ENCODE measurements around the gene SMTN.

SMTN gene

GRCh38 chr22:31150615-31151014, 69.5 kb downstream of the SMTN start:
- Histone ChIP-seq H3K9ac (ENCODE audit: low read length) (no peak overlapping the region), H3K9me2 (ENCODE audit: low read depth, low read length) (no peaks in the 10 kb centered on the region), H3K27me3 (ENCODE audit: insufficient read depth, low read length) (no peaks in the 10 kb centered on the region; the same call in 1 of the 2 replicates), H3K9me3 (ENCODE audit: low read length) (no peaks in the 10 kb centered on the region), H3K4me2 (ENCODE audit: low read length) (no peak overlapping the region), H3K79me2 (ENCODE audit: insufficient read depth, low read length) (no peaks in the 10 kb centered on the region), H3K4me1 (ENCODE audit: insufficient read depth, low read length, severe bottlenecking) (no peaks in the 10 kb centered on the region), H4K20me1 (ENCODE audit: insufficient read depth, low read length) (no peaks in the 10 kb centered on the region), H3K36me3 (ENCODE audit: insufficient read depth, low read length) (no peaks in the 10 kb centered on the region), H3F3A (ENCODE audit: insufficient read depth, low read length) (no peaks in the 10 kb centered on the region), H2AFZ (ENCODE audit: low read length) (no peak overlapping the region), H3K27ac (ENCODE audit: low read depth, low read length, poor library complexity, severe bottlenecking) (no peak overlapping the region), H3K4me3 (ENCODE audit: low read depth, low read length, poor library complexity, severe bottlenecking) (no peak overlapping the region)
- TF ChIP-seq, protein P1, sequence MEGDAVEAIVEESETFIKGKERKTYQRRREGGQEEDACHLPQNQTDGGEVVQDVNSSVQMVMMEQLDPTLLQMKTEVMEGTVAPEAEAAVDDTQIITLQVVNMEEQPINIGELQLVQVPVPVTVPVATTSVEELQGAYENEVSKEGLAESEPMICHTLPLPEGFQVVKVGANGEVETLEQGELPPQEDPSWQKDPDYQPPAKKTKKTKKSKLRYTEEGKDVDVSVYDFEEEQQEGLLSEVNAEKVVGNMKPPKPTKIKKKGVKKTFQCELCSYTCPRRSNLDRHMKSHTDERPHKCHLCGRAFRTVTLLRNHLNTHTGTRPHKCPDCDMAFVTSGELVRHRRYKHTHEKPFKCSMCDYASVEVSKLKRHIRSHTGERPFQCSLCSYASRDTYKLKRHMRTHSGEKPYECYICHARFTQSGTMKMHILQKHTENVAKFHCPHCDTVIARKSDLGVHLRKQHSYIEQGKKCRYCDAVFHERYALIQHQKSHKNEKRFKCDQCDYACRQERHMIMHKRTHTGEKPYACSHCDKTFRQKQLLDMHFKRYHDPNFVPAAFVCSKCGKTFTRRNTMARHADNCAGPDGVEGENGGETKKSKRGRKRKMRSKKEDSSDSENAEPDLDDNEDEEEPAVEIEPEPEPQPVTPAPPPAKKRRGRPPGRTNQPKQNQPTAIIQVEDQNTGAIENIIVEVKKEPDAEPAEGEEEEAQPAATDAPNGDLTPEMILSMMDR (IDR thresholded peaks at IDR 0.05; ENCODE audit: low read length), result peak; percentile 35; the same call in 1 of the 2 replicates
- no peak for TF ChIP-seq EZH2 (IDR thresholded peaks at IDR 0.05; ENCODE audit: borderline replicate concordance, low read length)

- Histone ChIP-seq H3K9ac (ENCODE audit: low read length) (no peak overlapping the region), H3K27me3 (ENCODE audit: insufficient read depth, low read length) (no peaks in the 10 kb centered on the region; the same call in 1 of the 2 replicates), H3K4me1 (ENCODE audit: insufficient read depth, low read length, severe bottlenecking) (no peaks in the 10 kb centered on the region), H3K9me3 (ENCODE audit: low read length) (no peaks in the 10 kb centered on the region), H3K4me2 (ENCODE audit: low read length) (no peak overlapping the region), H2AFZ (ENCODE audit: low read length) (no peak overlapping the region), H3K27ac (ENCODE audit: low read depth, low read length, poor library complexity, severe bottlenecking) (no peak overlapping the region), H3K4me3 (ENCODE audit: low read depth, low read length, poor library complexity, severe bottlenecking) (no peak overlapping the region), H3K9me2 (ENCODE audit: low read depth, low read length) (no peaks in the 10 kb centered on the region), H4K20me1 (ENCODE audit: insufficient read depth, low read length) (no peaks in the 10 kb centered on the region), H3K79me2 (ENCODE audit: insufficient read depth, low read length) (no peaks in the 10 kb centered on the region), H3F3A (ENCODE audit: insufficient read depth, low read length) (no peaks in the 10 kb centered on the region), H3K36me3 (ENCODE audit: insufficient read depth, low read length) (no peaks in the 10 kb centered on the region)
- TF ChIP-seq, protein P1 (IDR thresholded peaks at IDR 0.05; ENCODE audit: low read length), result no peak
- TF ChIP-seq EZH2 (IDR thresholded peaks at IDR 0.05; ENCODE audit: borderline replicate concordance, low read length), result no peak
These were observed 70.8 kb downstream of the SMTN start for GRCh38 chr22:31151872-31152271.

GRCh38 chr22:31153357-31153756, 72.2 kb downstream of the SMTN start:
- TF ChIP-seq EZH2 (IDR thresholded peaks at IDR 0.05; ENCODE audit: borderline replicate concordance, low read length), result no peak
- TF ChIP-seq, protein P1 (IDR thresholded peaks at IDR 0.05; ENCODE audit: low read length), result no peak
- H2AFZ ChIP-seq (ENCODE audit: low read length), result no peak overlapping the region
- no peaks in the 10 kb centered on the region for H3K79me2 ChIP-seq (ENCODE audit: insufficient read depth, low read length)
- H3K27ac ChIP-seq (ENCODE audit: low read depth, low read length, poor library complexity, severe bottlenecking), result no peak overlapping the region
- no peak overlapping the region for H3K4me2 ChIP-seq (ENCODE audit: low read length)
- no peaks in the 10 kb centered on the region for H3F3A ChIP-seq (ENCODE audit: insufficient read depth, low read length)
- H3K9ac ChIP-seq (ENCODE audit: low read length), result no peak overlapping the region
- no peaks in the 10 kb centered on the region for H3K27me3 ChIP-seq (ENCODE audit: insufficient read depth, low read length)
- no peaks in the 10 kb centered on the region for H4K20me1 ChIP-seq (ENCODE audit: insufficient read depth, low read length)
- no peaks in the 10 kb centered on the region for H3K36me3 ChIP-seq (ENCODE audit: insufficient read depth, low read length)
- no peak overlapping the region for H3K4me3 ChIP-seq (ENCODE audit: low read depth, low read length, poor library complexity, severe bottlenecking)
- no peaks in the 10 kb centered on the region for H3K4me1 ChIP-seq (ENCODE audit: insufficient read depth, low read length, severe bottlenecking)
- H3K9me3 ChIP-seq (ENCODE audit: low read length), result no peaks in the 10 kb centered on the region
- no peaks in the 10 kb centered on the region for H3K9me2 ChIP-seq (ENCODE audit: low read depth, low read length)
